HG02885 (cell line): ENCODE measurements around the gene ITIH2.
"Not testable (repeated sequence)": the region's sequence is repeated elsewhere in the genome, so short reads cannot be mapped to it uniquely, and the experiment has no call there.

Experiments used
- ATAC-seq: cut with Tn5 transposase; IDR thresholded peaks from one replicate; pipeline ENCODE4 v1.9.1; 2021; ENCODE audit warnings: mild to moderate bottlenecking; ENCODE audit not compliant: unreplicated experiment, poor library complexity

Gene ITIH2, protein sequence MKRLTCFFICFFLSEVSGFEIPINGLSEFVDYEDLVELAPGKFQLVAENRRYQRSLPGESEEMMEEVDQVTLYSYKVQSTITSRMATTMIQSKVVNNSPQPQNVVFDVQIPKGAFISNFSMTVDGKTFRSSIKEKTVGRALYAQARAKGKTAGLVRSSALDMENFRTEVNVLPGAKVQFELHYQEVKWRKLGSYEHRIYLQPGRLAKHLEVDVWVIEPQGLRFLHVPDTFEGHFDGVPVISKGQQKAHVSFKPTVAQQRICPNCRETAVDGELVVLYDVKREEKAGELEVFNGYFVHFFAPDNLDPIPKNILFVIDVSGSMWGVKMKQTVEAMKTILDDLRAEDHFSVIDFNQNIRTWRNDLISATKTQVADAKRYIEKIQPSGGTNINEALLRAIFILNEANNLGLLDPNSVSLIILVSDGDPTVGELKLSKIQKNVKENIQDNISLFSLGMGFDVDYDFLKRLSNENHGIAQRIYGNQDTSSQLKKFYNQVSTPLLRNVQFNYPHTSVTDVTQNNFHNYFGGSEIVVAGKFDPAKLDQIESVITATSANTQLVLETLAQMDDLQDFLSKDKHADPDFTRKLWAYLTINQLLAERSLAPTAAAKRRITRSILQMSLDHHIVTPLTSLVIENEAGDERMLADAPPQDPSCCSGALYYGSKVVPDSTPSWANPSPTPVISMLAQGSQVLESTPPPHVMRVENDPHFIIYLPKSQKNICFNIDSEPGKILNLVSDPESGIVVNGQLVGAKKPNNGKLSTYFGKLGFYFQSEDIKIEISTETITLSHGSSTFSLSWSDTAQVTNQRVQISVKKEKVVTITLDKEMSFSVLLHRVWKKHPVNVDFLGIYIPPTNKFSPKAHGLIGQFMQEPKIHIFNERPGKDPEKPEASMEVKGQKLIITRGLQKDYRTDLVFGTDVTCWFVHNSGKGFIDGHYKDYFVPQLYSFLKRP

DNA sequence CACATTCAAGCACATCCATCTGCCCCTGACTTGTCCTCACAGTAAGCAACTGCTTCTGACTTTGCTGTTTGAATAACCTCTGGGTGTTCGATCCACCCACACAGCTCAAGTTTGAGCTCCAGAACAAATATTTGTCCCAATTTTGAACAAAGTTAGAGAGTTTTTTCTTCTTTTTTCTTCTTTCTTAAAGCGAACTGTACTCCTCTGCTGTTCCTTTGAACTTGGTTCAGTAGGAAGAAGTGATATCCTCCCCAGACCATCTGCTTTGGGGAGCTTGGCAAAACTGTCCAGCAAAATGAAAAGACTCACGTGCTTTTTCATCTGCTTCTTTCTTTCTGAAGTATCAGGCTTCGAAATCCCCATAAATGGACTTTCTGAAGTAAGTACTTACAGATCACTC lies at the start of gene ITIH2:
Gene ITIH2, plus strand, starts transcription at position 177 of the 400 bp plus-strand sequence. Its CDS starts 119 bp downstream, at position 296.
- ATAC-seq, result no peak

DNA sequence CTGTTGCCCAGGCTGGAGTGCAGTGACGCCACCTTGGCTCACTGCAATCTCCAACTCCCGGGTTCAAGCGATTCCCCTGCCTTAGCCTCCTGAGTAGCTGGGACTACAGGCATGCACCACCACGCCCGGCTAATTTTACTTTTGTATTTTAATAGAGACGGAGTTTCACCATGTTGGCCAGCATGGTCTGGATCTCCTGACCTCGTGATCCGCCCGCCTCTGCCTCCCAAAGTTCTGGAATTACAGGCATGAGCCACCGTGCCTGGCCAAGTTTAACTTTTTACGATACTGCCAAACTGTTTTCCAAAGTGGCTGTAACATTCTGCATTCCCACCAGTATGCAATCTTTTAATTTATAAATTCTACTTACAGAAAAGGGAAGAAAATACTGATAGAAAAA lies 46.0 kb upstream of the ITIH2 start:
- not testable (repeated sequence) for ATAC-seq

DNA sequence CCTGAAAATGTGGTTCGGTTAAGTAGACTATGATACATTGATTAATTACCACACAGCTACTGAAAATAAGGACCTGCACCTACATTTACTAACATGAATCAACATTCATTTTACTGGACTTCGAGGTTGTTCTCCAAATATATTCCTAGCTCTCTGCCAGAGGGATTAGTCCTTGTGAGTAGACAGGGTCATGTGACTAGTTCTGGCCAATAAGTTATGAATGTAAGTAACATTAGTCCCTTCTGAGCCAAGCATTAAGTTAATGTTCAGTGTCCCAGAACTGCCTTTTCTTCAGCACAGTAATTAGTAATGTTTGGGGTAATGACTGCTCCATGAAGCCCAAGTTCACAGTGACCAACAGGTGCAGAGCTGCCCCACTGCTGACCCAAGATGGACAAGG lies 45.6 kb upstream of the ITIH2 start:
- ATAC-seq, result no peak

DNA sequence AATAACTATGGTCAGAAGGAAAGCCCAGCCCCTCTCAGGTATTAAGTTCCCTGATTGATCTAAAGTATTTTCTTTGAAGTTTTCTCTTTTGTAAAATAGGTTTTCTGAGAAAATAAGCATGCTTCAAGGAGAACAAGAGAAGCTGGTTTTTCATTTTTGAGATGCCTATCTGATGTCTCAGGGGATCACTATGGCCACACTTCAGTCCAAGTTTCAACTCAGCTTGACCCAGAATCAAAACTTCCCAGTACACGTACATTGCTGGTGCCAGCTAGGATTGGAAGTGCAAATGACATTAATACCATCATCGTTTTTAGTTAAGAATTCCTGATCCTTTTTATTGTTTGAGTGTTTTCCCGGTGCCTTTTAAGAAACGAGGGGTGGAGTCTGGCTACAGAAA lies 43.6 kb upstream of the ITIH2 start:
- ATAC-seq, result no peak

DNA sequence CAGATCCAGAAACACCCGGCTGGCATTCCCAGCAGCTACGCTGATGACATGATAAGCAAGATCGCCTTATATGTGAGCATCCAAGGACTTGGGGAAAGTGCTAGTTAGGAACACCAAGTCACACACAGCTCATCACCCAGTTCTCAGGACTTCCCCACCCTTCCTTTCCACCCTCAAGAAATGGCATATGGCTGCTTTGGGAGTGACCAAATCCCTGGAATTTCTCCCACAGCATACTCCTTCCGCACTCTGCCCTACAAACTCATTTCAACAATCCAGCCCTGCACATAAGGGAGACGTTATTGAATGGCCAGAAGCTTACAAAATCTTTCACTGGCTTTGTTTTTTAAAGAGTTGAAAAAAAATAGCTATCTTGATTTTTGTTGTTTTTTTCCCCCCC lies 40.6 kb upstream of the ITIH2 start:
- ATAC-seq, result no peak

DNA sequence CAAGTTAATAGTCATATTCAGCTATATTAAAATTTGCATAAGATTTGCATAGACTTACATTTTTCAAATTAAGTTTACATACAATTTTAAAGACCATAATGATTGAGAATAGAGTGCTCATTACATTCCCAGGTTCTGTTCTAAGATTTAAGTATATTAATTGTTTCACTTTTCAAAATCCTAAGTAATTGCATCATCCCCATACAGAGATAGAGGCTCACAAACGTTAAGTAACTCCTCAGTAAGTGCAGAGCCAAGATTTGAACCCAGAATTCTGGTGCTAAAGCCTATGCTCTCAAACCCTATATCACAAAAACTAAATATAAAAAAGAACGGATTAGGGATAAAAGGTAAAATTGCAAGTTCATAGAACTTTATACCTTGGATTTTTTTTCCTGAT lies 38.4 kb upstream of the ITIH2 start:
- no peak for ATAC-seq

DNA sequence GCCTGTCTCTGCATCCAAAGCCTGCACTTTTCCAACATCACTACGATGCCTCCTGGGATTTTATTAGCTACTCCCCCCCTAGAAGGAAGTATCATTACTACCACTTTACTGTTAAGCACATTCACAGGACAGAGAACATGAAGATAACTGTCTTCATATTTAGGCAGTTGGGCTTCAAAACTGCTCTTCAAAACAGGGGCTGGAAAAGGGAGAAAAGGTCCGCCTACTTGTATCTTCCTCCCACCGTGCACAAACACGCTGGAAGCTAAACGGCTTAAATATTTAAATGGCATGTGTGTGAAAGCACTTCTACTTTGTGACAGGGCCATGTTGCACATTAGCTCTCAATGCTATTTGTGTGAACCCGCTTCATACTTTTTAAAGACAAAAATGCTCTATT lies 37.3 kb upstream of the ITIH2 start:
- ATAC-seq, result no peak

DNA sequence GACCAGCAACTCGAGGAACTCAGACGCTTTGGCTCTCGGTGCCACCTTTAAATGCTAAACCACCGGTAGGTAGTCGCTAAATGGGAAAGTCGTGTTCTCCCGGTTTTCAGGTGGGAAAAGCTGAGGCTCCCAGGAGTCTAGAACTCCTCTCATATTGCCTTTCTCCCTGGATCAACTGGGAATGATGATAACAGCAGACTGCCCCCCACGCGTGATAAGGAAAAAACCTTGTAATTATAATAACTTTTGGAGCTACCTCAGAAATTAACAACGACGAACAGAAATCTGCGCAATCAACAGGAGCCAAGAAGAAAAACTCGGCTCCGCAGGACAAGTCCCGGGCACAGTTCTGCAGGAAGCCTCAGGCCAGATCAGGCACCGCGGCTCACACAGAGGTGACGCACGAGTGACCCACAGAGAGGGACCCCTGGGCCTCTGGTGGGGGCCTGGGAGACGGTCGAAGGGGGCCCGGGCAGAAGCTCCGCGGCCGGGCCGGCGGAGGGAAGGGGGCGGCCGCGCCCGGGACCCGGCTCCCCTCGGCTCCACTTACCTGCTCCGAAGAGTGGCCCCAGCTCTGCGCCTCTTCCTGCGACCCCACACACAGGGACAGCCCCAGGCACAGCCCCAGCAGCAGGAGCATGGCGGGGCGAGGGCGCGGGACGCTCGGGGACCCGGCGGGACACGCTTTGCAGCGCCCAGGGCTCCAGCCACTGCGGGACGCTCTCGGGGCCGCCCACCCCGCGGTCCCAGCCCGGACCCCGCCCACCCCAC lies 36.7 kb upstream of the ITIH2 start, which contains the start of gene ITIH5:
Gene ITIH5, minus strand, starts transcription at position 714 of the 771 bp plus-strand sequence. Its CDS starts 74 bp downstream, at position 640.
- ATAC-seq, result no peak

DNA sequence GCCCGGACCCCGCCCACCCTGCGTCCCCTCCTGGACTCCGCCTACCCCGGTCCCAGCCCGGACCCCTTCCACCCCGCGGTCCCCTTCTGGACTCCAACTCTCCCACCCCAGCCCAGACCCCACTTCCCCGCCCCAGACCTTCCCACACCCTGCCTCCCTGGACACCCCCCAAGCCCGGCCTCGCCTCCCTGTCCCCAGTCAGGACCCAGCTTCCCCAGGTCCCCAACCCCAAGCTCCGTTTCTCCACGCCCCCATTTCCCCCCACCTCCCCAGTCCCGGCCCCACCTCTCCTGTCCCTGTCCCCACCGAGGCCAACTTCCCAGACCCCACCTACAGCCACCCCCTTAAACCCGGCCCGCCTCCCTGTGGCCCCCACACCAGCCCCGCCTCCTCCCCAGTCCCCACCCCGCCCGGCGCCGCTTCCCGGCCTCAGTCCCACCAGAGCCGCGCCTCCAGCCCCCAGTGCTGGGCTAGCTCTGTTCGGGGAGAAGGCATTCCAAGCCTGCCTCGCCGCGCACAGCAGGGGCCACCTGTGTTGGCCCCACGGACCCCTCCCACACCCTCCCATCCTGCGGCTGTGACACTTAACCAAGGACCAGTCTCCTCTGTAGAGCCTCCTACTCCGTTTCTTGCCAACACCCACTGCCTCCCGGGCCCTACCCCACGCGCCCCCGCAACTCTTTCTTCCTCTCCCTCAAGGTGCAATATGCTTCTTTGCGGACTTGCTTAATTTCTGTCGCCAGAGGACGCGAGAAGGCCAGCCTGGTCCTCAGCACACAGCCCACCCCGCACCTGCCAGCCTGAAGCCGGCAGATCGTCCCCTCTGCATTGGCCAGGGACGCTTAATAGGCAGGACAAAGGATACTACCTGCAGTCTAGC lies 35.6 kb upstream of the ITIH2 start:
- ATAC-seq, result no peak

DNA sequence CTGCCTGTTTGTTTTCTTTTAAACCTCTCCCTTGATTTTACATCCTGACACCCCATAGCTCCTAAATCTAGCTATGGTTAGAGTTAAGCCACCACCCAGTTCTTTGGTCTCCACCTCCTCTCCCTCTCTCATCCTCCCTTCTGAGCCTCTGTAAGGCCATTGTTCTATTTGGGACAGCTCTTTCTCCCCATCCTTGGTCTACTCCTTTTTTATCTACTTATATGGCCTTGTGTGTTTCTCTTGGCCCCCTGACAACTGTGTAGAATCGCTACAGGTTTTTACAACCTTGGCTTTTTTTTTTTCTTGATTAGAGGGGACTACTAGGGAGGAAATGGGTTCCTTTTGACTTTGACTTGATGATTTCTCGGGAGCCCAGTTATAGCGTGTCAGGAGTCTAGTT lies 33.0 kb upstream of the ITIH2 start:
- ATAC-seq, result no peak

DNA sequence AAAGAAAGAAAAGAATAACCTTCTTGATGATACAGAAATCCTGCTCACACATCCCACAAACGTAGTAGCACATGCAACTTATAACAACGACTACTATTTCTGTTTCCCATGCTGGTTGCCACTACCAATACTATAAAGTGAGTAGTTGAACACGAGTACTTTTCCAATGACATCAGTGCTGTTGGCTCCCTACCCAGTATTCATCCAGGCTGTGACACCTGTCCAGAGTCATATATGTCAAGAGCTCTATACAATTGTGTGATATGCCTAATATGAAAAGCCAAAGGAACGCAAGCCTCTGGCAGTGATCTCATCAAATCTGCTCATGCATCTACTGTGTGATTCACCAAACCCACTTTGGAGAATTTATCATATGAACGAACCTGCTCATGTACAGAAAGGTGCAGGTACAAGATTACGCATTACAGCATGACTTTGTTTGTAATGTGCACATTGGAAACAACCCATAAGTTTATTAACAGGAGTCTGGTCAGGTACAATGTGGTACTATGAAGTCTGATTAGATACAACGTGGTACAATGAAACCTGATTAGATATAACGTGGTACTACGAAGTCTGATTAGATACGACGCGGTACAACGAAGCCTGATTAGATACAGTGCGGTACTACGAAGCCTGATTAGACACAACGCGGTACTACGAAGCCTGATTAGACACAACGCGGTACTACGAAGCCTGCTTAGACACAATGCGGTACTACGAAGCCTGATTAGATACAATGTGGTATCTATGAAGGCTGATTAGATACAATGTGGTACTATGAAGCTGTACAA lies 30.6 kb upstream of the ITIH2 start:
- ATAC-seq, result no peak

DNA sequence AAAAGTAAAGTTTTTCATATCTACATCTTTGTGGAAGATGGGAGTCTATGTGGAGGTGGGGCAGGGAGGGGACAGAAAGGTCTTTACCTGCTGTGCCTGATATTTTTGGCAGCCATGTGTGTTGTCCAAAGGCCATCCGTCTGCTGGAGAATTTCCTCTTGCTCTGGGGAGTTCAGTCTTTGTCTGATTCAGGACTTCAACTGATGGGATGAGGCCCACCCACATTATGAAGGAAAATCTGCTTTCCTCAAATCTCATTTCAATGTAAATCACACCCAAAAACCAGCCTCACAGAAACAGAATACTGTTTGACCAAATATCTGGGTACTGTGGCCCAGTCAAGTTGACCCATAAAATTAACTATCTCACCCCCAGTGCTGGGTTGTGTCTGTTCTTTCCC lies 23.9 kb upstream of the ITIH2 start:
- ATAC-seq, result no peak

DNA sequence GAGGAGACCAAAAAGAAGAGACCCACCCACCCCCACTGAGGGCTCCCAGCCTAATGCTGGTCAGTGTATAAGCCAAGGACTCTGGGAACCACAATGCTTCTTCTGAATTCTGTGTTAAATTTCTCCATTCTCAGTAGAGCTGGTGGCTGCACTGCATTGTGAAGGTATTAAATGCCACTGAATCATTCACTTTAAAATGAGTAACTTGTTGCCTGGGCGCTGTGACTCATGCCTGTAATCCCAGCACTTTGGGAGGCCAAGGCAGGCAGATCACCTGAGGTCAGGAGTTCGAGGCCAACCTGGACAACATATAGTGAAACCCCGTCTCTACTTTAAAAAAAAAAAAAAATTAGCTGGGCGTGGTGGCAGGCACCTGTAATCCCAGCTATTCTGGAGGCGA lies 23.0 kb upstream of the ITIH2 start:
- not testable (repeated sequence) for ATAC-seq

DNA sequence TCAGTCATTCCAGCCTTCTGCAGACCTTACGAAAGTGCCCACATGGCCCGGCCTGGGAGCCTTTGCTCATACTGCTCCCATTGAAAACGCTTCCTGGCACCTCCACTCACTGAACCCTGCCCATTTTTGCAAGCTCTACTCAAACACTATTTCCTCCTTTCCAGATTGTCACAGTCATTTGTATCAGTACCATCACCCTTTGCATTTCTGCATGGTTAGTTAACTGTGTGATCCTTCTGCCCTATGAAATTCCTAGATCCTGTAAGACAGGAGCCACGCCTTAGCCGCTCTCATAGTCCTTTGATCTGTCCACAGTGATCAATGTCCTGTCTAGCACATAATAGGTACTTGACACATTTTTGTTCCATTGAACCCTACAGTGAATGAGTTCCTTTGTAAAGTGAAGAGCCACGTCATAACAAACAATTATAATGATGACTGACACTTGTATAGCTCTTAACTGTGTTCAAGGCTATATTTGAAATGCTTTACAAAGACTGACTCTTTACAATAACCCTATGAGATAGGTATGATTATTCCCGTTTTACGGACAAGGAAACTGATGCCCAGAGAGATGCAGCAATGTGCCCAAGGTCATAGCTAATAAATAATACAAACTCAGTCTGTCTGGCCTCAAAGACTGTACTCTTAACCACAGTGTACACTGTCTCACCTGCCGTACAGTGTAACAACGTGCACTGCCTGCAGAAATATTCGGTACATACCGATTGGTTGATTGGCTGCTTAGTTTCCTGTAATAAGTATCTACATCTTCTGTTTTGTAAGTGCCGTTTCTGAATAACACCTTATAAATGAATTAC lies 16.6 kb upstream of the ITIH2 start:
- no peak for ATAC-seq

DNA sequence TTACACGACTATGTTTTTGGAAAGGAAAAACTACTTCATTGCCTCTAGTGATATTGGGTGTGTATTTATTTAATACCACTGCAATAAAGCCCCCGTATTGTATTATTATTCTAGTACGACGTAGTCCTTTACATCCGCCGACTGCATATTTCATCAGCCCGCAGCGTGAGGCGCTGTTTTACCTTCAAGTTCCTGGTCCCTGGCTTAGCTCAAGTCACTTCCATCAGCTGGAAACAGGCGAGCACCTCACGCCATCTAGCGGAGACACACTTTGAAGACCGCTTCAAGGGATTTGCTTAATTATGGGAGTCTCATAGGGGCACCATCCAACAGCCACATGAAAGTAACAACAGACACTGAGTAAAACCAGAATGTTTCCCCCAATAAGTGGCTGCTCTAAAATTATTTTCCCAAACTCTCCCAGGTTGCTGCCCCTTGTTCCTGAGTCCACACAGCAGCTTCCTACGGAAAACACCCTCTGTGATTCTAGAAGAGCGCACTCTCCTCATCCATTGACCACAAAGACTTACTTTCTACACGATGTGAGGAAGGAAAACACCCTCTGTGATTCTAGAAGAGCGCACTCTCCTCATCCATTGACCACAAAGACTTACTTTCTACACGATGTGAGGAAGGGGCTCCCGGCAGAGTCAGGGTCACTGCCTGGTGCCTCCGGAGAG lies 15.7 kb upstream of the ITIH2 start:
- ATAC-seq, result peak; percentile 98

DNA sequence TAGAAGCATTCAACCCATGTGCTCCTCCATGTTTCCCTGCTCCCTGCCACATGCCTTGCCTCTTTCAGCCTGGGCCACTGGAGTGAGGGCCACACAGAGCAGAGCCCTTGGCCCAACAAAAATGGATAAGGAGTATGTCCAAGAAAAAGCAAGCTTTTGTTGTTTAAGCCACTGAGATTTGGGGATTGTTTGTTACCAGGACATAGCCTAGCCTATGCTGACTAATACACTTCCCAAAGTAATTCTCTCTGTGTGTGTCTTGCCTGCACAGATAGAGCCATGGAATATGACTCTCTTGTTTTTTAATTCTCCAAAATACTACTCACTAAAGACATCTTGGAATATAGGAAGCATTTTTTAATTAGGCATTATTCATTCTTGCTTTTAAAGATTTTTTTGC lies 13.5 kb upstream of the ITIH2 start:
- no peak for ATAC-seq

DNA sequence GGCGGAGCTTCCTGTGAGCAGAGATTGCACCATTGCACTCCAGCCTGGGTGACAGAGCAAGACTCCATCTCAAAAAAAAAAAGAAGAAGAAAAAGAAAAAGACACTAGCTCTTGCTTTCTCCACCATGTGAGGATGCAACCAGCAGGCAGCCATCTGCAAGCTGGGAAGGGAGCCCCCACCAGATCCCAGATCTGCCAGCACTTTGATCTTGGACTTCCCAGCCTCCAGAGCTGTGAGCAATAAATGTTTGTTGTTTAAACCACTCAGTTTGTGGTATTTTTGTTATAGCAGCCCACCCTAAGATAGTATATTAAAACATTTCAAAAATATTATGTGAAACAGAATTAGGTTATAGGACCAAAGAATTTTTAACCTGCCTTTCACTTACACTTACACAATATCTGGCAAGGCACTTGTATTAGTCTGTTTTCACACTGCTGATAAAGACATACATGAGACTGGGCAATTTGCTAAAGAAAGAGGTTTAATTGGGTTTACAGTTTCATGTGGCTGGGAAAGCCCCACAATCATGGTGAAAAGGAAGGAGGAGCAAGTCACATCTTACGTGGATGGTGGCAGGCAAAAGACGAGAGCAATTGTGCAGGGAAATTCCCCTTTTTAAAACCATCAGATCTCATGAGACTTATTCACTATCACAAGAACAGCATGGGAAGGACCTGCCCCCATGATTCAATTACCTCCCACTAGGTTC lies 12.1 kb upstream of the ITIH2 start:
- not testable (repeated sequence) for ATAC-seq
